HG02938 (cell line): Measurements from ENCODE around the gene USP46.

ENCODE experiments used
- ATAC-seq: cut with Tn5 transposase; IDR thresholded peaks from one replicate; pipeline ENCODE4 v1.9.1; 2021; ENCODE audit warnings: mild to moderate bottlenecking, moderate library complexity; ENCODE audit not compliant: unreplicated experiment

The USP46 gene, protein sequence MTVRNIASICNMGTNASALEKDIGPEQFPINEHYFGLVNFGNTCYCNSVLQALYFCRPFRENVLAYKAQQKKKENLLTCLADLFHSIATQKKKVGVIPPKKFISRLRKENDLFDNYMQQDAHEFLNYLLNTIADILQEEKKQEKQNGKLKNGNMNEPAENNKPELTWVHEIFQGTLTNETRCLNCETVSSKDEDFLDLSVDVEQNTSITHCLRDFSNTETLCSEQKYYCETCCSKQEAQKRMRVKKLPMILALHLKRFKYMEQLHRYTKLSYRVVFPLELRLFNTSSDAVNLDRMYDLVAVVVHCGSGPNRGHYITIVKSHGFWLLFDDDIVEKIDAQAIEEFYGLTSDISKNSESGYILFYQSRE

DNA sequence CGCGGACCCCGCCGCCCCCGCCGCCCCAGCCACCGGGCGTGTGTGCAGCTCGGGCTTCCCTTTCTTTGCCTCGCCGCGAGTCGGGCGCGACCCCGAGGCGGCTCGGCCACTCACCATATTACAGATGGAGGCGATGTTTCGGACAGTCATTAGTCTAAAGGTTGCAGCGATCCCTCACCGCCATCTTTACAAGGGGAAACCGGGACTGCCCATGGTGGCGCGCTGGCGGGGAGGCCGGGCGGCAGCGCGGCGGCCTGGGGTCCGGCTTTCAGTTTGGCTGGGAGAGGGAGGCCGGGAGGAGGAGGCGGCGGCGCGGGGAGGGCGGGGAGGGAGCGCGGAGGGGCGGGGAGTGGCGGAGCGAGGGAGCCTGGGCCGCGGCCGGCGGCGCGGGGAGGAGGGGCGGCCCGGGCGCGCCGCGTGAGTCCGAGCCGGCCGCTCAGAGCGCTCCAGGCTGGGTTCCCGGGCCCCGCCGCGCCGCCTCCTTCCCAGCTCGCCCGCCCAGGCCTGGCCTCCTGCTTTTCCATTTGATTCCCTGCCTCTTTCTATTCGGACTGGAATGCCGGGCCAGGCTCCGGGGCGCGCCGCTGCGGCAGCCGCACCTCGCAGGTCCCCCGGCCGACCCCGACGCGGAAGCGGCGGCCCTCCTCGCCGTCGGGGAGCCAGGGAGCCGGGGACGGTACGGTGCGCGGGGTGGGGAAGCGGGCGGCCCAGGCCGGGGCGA, at the start of gene USP46:
USP46 (minus strand) TSS at position 301 of the 721 bp plus-strand sequence; CDS start at position 150, 151 bp downstream.
- peak; percentile 76 for ATAC-seq

DNA sequence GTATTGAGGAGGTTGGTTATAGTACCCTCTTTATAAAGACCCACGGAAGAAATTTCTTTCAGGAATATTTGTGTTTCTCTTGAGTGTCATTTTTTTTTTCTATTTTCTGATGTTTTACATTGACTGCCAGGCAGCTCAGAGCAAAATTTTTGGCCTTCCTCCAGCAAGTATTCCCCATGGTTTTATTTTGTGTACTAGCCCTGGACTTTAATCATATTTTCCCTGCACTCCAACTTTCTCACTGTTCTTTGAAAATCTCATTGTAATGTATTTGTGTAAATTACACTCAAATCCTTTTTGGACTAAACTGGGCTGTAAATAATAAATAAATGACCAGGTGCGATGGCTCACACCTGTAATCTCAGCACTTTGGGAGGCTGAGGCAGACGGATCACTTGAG, 45.6 kb upstream of the USP46 start:
- ATAC-seq: no peak

DNA sequence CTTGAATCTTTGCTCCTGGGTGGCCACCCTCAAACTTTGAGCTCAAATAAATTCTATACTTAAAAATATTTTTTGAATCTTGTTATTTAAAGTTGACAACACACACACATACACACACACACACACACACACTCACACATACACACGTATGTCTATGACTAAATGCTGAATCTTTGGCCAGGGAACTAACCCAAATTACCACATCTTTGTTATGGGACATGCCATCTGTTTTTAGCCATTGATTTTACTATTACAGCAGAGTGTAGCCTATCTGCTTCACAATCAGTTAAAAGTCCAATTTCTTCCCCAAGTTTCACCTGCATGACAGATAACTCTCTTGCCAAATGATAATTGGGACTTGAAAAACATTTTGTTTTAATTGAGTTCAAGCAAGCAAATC, 45.0 kb upstream of the USP46 start:
- no peak for ATAC-seq

DNA sequence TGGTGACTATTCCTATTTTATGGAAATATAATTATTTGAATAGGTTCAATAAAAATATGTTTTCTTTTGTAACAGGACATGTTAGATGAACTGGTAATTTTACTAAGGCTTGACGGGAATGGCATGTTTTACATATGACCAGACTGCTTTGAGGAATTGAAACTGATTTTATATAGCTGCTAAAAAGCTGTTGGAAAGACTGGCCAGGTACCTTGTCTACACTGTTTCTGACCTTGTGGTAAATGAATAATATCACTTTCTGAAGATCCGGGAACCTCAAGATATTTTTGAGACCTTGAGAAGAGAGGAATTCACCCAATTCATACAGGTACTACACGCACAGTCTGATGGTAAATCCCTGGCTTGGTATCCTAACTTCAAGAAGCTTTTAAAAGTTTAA, 42.1 kb upstream of the USP46 start:
- peak; percentile 94 for ATAC-seq

DNA sequence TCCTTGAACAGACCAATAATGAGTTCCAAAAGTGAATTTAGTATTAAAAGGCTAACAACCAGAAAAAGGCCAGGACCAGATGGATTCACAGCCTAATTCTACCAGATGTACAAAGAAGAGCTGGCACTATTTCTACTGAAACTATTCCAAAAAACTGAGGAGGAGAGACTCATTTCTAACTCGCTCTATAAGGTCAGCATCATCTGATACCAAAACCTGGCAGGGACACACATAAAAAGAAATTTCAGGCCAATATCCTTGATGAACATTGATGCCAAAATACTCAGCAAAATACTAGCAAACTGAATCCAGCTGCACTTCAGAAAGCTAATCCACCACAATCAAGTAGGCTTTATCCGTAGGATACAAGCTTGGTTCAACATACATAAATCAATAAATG, 35.8 kb upstream of the USP46 start:
- no peak for ATAC-seq

DNA sequence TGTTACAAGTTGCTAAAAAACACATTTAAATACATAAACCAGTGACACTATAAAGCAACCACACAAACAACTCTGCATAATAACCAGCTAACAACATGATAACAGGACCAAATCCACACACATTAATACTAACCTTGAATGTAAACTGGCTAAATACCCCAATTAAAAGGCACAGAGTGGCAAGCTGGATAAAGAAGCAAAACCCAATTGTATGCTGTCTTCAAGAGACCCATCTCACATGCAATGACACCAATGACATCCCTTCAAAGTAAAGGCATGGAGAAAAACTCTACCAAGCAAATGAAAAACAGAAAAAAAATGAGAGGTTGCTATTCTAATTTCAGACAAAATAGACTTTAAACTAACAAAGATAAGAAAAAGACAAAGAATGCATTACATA, 34.4 kb upstream of the USP46 start:
- no peak for ATAC-seq

DNA sequence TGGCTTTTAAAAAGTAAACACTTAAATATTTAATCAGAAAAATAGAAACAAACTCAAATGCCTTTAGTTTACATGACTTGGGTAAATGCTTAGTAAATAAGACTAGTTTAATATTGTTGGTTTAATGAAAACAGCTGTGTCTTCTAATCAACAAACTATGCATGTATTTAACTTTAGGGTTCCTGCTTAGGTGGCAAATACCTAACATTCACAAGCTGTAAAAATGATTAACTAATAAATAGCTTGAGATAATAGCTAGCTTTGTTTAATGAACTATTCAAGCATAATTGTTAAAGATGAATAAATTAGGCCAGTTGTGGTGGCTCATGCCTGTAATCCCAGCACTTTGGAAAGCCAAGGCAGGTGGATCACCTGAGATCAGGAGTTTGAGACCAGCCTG, 30.0 kb upstream of the USP46 start:
- ATAC-seq: no peak

DNA sequence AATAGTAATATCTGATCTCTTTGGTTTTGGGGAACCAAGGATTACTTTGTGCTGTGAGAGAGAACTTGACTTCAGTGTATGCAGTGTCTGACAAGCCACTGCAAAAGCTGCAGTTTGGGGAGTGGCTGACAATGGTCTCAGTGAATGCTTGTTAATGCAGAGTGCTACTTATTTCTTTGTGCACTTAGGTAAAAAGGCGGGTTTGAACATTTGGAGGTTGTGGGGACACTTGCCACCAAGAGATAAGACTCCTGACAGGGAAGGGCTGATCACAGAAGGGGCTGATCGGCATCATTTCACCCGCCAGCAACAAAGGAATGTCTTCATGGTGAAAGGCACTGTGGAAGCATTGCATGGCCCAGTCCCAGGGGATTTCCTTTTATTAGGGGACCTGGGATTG, 28.6 kb upstream of the USP46 start:
- no peak for ATAC-seq

DNA sequence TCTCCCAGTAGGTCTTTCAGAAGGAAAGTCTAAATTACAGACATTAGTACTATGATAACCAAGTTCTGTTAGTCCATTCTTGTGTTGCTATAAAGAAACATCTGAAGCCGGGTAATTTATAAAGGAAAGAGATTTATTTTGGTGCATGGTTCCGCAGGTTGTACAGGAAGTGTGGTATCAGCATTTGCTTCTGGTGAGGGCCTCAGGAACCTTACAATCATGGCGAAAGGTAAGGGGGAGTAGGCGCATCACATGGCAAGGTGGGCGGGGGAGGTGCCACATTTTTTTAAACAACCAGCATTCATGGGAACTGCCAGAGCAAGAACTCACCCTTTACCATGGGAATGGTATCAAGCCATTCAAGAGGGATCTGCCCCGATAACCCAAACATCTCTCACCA, 26.2 kb upstream of the USP46 start:
- ATAC-seq: no peak

DNA sequence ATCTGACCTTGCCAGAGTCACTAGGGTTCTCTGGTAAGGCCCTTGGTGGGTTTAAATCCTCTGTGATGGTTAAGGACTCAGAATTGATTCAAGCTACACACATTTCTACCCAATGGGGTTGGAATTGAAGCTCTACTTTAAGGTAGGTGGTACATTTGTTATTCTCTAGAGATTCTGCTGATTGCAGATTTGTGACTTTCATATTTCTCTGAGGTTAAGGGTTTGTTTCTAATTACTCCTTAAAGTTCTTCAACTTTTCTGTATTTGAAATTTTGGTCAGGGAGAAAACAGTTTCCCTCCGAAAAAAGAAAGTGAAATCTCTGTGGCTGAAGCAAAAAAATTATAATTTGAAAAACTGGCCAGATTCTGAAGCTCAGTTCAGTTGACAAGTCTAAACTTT, 25.8 kb upstream of the USP46 start:
- ATAC-seq: no peak

DNA sequence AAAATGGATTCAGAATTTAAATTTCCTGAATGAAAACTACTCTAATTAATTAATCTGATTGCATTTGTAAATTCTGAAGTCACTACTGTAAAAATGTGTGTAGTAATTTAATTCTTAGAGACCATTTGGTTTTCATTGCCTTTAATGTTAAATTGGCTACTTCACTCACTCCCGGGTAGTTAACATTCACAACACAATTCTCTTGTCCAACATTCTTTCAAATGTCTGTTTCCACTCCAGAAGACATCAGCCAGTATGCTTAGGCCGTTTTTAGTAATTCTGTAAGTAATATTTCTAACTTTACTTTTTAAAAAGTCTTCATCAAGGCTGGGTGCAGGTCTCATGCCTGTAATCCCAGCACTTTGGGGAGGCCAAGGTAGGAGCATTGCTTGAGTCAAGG, 21.3 kb upstream of the USP46 start:
- no peak for ATAC-seq

DNA sequence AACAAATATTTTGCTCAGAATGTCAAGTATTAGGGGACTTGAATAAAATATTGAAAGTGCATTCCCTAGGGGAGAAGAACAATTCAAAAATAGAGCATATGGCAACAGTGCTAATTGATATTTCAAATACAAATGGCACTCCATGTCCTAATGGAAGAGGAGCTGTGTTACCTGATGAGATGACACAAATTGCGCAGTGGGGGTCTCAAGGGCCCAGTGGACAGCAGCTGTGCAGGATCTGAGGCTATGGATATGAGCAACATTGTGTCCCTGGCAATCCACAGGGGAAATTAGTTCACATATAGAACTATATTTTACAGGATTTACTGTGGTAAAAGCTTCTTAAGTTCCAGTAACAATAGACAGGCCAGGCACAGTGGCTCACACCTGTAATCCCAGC, 17.4 kb upstream of the USP46 start:
- no peak for ATAC-seq

DNA sequence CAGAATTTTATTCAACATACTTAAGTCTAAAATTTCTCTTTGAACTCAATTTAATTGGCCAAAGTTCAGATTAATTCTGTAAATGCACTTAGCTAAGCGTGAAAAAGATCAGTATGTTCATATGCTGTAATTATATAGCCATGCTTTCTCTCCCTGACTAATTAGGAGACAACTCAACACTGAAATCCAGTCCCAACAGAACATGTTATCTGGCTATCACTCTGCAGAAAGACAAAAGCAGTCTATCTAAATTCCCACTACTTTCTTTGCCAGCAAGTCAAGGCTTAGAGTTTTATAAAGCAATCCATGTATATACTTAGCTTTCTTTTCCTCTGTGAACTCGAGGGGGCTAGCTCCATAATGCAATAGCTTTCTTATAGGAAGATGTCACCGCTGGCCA, 16.0 kb upstream of the USP46 start:
- no peak for ATAC-seq

DNA sequence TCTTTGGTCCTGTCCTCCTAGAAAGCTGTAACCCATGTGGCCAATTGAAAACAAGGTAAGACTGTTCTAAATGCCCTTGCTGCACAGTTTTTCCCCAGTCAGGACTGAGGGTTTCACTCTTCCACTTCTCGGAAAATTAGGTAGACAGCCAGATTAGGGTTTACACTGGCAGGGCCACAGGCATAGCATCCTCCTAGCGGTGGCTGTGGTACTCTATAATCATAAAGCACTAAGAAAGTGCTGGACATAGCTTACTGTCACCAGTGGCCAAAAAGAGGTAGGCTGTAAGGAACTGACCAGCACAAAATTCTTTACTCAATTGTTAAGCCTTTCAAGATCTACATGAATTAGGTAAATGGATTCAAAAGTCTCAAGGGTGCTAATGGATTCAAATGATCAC, 11.6 kb upstream of the USP46 start:
- ATAC-seq: no peak

DNA sequence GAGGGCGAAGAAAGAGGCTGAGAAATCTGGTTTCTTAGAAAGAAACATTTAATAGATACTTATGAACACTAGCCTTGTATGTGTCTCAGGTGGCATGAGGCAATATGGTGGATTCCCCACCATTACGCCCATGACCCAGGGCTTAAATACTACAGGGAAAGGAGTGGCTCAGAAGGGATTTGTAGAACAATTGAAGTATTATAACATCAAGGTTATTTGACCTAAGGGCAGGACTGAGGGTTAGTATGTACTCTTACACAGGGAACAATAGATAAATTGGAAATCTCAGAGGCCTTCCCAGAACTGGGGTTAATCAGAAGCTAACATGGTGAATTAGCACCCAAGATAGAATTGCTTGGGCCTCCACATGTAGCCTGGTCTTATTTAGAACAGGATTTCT, 11.0 kb upstream of the USP46 start:
- no peak for ATAC-seq

DNA sequence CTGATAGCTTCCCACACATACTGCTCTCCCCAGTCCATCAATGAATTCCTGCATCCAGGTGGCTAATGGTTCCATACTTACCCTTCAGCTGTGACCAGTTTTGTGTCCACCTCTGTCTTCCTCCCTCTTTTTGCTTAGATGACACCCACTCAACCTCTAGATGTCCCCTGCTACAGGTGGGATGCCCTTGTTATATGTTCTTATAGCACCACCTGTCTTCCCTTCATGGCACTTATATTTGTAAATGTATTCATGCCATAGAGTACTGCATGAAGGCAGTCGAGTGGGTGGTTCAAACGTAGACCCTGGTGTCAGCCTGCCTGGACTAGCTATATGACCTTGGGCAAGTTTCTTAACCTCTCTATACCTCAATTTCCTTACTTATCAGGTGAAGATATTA, 6.5 kb upstream of the USP46 start:
- ATAC-seq: peak; percentile 74

DNA sequence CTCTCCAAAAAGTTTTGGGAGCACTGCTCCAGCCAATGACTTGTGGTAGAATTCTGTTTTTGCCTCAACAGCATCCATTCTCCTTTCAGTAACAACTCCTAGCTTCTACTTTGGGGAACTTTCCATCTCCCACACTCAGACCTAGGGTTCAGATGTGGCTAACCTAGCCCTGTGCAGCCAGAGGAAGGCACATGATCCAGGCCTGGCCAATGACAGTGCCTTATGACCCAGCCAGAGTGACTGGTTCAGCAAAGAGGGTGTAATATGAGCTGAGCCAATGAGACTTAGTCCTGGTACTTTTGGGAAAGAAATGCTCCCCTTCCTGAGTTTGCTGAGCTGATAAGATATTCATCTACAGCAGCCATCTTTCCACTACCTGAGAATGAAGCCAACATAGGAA, 5.4 kb upstream of the USP46 start:
- no peak for ATAC-seq

DNA sequence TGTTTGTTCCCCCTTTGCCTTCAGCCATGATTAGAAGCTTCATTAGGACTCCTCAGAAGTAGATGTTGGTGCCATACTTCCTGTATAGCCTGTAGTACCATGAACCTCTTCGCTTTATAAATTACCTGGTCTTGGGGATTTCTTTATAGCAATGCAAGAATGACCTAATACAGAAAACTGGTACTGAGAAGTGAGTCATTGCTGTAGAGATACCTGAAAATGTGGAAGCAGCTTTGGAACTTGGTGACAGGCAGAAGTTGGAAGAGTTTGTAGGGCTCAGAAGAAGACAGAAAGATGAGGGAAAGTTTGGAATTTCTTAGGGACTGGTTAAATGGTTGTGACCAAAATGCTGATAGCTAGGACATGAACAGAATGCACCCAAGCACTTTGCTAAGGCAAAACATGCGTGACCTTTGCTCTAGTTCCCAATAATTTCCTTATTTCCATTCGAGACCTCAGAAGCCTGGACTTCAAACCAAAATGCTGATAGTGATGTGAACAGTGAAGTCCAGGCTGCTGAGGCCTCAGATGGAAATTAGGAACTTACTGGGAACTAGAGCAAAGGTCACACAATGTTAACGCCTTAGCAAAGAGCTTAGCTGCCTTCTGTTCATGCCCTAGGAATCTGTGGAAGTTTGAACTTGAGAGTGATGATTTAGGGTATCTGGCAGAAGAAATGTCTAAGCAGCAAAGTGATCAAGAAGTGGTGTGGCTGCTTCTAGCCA, 3.0 kb upstream of the USP46 start:
- ATAC-seq: no peak

DNA sequence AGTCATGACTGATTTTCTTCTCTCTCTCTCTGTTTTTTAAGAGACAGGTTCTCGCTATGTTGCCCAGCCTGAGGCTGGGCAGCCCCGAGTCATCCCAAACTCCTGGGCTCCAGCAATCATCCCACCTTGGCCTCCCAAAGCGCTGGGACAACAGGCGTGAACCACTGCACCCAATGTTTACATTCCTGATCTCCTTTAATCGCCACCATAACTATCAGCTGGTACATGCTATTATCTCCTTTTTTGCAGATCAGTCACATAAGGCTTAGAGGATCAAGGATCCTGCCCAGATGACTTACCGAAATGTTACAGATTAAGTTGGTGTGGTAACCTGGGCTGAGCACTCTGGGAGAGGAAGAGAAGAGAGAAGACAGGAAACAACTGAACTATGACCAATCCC, 1.5 kb upstream of the USP46 start:
- ATAC-seq: no peak

DNA sequence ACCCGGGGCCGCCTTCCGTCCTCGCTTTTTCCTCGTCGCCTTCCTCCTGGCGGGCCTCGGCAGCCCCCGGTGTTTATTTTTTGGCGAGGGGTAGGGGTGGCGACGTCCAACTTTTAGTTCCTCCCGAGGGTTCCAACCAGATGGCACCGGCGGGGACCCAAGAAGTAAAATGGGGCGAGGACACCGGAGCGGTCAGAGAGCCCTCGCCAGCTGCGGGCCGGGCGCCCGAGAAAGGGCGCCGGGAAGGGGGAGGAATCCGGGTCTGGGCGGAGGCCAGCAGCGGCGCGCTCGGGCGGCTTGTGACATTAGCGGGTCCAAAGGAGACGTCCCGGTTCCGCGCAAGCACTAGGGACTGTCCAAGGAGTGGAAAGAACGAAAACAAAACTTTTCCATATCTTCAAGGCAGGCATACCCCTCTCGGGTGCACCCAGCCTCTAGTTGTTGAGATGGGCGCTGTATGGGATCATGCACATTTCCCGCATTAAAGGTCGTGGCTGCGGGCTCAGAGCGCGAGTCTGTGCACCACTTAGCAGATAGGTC, 691 bp upstream of the USP46 start:
- ATAC-seq: peak; percentile 22

DNA sequence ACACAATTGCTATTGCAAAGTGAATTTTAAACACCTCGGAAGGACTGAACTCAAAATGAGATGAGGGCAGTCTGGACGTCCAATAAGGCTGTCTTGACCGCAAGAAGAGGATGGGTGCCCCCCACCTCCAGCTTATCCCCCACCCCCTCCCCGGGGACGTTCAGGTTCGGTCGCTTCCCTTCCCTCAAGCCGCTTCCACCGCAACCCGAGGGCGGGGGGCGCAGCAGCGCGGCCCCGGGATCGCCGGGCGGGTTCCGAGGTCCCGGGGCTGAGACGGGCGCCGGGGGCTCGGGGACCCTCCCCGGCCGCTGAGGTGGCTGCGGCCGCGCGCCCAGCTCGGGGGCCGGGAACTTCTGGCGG, 480 bp downstream of the USP46 start:
- peak; percentile 6 for ATAC-seq
